ENCODE data around the gene ST6GALNAC1. TPM values are rescaled to one million over a fixed set of nuclear protein-coding genes. Genes with fewer than 3 reads are reported as not detected.

Gene ST6GALNAC1
- total and polyA plus RNA-seq, 2 of the 4 experiments (the other 2 are of a cell fraction), result not detected

GRCh38 chr17:76672892-76673291, 29.3 kb upstream of the ST6GALNAC1 start:
- whole genome bisulfite sequencing, 2 experiments (ENCODE audit: extremely low coverage in 2 of 2, insufficient read length in 1 of 2), result no CpG with 5 or more reads among the region's 3 CpGs
- ChIA-PET CTCF (no interaction called here), POLR2A (ENCODE audit: unreplicated experiment) (no interaction called here)
- Histone ChIP-seq H2AFZ (replicated peaks; ENCODE audit: low read length, poor library complexity) (no peak overlapping the region), H3K9ac (ENCODE audit: low read depth, low read length) (no peak overlapping the region), H3K56ac (ENCODE audit: extremely low read depth, insufficient read depth, low read length) (no peak overlapping the region), H4K91ac (ENCODE audit: insufficient read depth, low read depth, low read length) (no peak overlapping the region), H3K9me1 (ENCODE audit: insufficient read depth, low read length) (peaks cover 14% of the 10 kb centered on the region), H2BK120ac (ENCODE audit: low read depth, low read length) (no peak overlapping the region), H2BK15ac (ENCODE audit: low read depth, low read length) (no peak overlapping the region), H3K4me3 (ENCODE audit: insufficient read depth, low read depth, low read length) (no peak overlapping the region), H2BK5ac (ENCODE audit: low read depth, low read length, poor library complexity, severe bottlenecking) (no peak overlapping the region), H3K27me3 (ENCODE audit: control insufficient read depth, insufficient read depth, low read length) (no peaks in the 10 kb centered on the region), H3K79me1 (ENCODE audit: low read depth in 1 of 2, low read length in 2 of 2) (peaks cover 0 to 37% of the 10 kb centered on the region in 2 experiments; a peak in 2 of 4 replicates), H4K5ac (ENCODE audit: low read depth, low read length) (no peak overlapping the region), H4K8ac (ENCODE audit: low read depth in 2 of 2, low read length in 2 of 2) (no peak overlapping the region; a peak in 1 of 4 replicates), H2AK5ac (ENCODE audit: low read depth, low read length) (no peak overlapping the region), H4K20me1 (ENCODE audit: insufficient read depth, low read length) (no peaks in the 10 kb centered on the region), H3K4me1 (ENCODE audit: control insufficient read depth, insufficient read depth, low read length) (peaks cover 13% of the 10 kb centered on the region), H3K4ac (ENCODE audit: low read depth, low read length) (no peak overlapping the region), H3K36me3 (ENCODE audit: control insufficient read depth, insufficient read depth, low read length) (peaks cover 21% of the 10 kb centered on the region), H3K27ac (ENCODE audit: insufficient read depth, low read length) (no peak overlapping the region), H3K23ac (ENCODE audit: low read depth, low read length) (no peak overlapping the region; the same call in 1 of the 2 replicates), H2BK20ac (ENCODE audit: low read depth, low read length) (no peak overlapping the region), H3K9me3 (ENCODE audit: control insufficient read depth, insufficient read depth, low read length) (no peaks in the 10 kb centered on the region), H3K14ac (replicated peaks; ENCODE audit: low read depth, low read length) (no peak overlapping the region), H3K4me2 (ENCODE audit: low read depth, low read length) (no peak overlapping the region), H3K18ac (ENCODE audit: low read depth, low read length) (no peak overlapping the region), H2AK9ac (replicated peaks; ENCODE audit: low read depth, low read length, poor library complexity) (peak overlapping the region; percentile 23)
- BruUV-seq (replicated peaks), result no TSS peak
- in situ Hi-C loops (cut with MboI; ENCODE audit: low sequenced_read_pairs) (no loop called here), dilution Hi-C loops (cut with HindIII; ENCODE audit: low sequenced_read_pairs, unreplicated experiment) (no loop called here), intact Hi-C loops (cut with micrococcal nuclease) (loop anchor here (5.0 kb wide), 1 partner anchor 116 kb away; no protein-coding TSS in a partner anchor)
- DNase-seq (no peak), ATAC-seq (ENCODE audit: low read depth) (no peak)
- no peak for TF ChIP-seq CTCF (conservative IDR thresholded peaks at IDR 0.05; ENCODE audit: low read depth, low read length)
- no peak for TF ChIP-seq BHLHE40 (IDR thresholded peaks at IDR 0.05; ENCODE audit: low read depth, low read length)
- TF ChIP-seq SMC3 (IDR thresholded peaks at IDR 0.05; ENCODE audit: low read depth, low read length), result no peak
- no peak for TF ChIP-seq MXI1 (IDR thresholded peaks at IDR 0.05; ENCODE audit: borderline replicate concordance, low read depth, low read length)
- no peak for TF ChIP-seq MAFK (IDR thresholded peaks at IDR 0.05; ENCODE audit: low read depth, low read length)
- no peak for TF ChIP-seq CHD1 (IDR thresholded peaks at IDR 0.05; ENCODE audit: low read depth, low read length)
- no peak for TF ChIP-seq RAD21 (IDR thresholded peaks at IDR 0.05; ENCODE audit: low read length)
